GM12892 (cell line): ENCODE data around the gene TMEM81.

Experiments
- POLR2A ChIP-seq: IDR thresholded peaks from 2 replicates; pipeline ENCODE4 v1.6.1; 2011; ENCODE audit warnings: low read depth, low read length, control low read depth
- POLR2AphosphoS5 ChIP-seq: IDR thresholded peaks from 2 replicates; pipeline ENCODE4 v1.6.1; 2011; ENCODE audit warnings: low read depth, low read length, control low read depth
- TAF1 ChIP-seq: IDR thresholded peaks from 2 replicates; pipeline ENCODE4 v1.6.1; 2011; ENCODE audit warnings: low read depth, mild to moderate bottlenecking, control low read depth, low read length, borderline replicate concordance

DNA sequence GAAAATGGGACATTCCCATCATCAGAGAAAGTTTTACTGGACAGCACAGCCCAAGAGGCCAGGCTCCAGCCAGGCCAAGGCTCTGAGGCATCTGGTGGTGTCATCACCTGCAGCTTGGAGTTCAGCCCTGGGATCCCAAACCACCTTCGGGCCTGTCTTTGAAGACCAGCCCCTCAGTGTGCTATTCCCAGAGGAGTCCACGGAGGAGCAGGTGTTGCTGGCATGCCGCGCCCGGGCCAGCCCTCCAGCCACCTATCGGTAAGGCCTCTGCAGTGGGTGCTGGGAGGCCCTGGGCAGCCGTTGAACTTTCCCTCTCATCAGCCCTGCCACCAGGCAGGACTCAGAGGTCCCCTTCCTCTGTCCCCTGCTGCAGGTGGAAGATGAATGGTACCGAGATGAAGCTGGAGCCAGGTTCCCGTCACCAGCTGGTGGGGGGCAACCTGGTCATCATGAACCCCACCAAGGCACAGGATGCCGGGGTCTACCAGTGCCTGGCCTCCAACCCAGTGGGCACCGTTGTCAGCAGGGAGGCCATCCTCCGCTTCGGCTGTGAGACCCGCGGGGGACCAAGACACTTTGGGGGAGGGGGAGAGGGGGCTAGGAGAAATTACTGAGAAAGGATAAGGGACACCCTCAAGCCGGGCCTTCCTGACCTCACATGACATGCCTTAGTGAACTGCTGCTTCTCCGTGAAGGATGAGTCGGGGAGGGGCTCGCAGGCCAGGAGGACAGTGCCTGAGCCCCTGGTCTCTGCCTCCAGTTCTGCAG is 26.3 kb downstream of the TMEM81 start:
- TF ChIP-seq POLR2A (no peak), POLR2AphosphoS5 (no peak), TAF1 (no peak)
